GM12878 (cell line): ENCODE results near the gene SPPL2B. TPM values are rescaled to one million over a fixed set of nuclear protein-coding genes. Genes with fewer than 3 reads are reported as not detected.

Experiments used
- ATAC-seq: fragments of 200-7000 bp; cut with Tn5 transposase; 3 replicates; pipeline ENCODE4 v1.9.1; 2020; ENCODE audit warnings: mild to moderate bottlenecking, moderate library complexity
- BruUV-seq: library from RNA; stranded (reverse); fragments of 400-500 nt; replicated peaks from 2 replicates; lab custom pipeline; 2021; lab: Mats Ljungman, UMichigan
- CTCF ChIA-PET: fragments of 300-600 bp; sonication (Branson Sonifier 250); formaldehyde crosslinking; extraction: SDS; loops from one replicate; lab custom pipeline; 2021; ENCODE audit warnings: inconsistent platforms; lab: Yijun Ruan, JAX
- POLR2A ChIA-PET: fragments of 350-600 bp; formaldehyde crosslinking; extraction: SDS; loops from one replicate; lab custom pipeline; 2021; ENCODE audit warnings: inconsistent platforms; lab: Charles Lee
- RAD21 ChIA-PET: fragments of 300-600 bp; sonication (Branson Sonifier 250); formaldehyde crosslinking; loops from one replicate; lab custom pipeline; 2023; ENCODE audit warnings: antibody characterized with exemption; ENCODE audit not compliant: unreplicated experiment; lab: Charles Lee
- SMC1A ChIA-PET: fragments of 300-600 bp; sonication (Branson Sonifier 250); formaldehyde crosslinking; loops from one replicate; lab custom pipeline; 2023; ENCODE audit not compliant: unreplicated experiment, uncharacterized antibody; lab: Charles Lee
- DNase-seq: peaks from one replicate; pipeline ENCODE4 v3.0.0-alpha.2; 2011; ENCODE audit warnings: low read depth, low spot score
- FAIRE-seq: peaks from 3 replicates; lab custom pipeline; 2011; peaks lifted over from hg19 to GRCh38; lab: Jason Lieb, UNC
- H2AFZ ChIP-seq: 2 replicates; pipeline ENCODE4 v1.6.0; 2011; ENCODE audit warnings: low read depth, low read length, control low read depth; ENCODE audit not compliant: control insufficient read depth
- H3K27ac ChIP-seq: 2 replicates; pipeline ENCODE4 v1.5.1; 2011; ENCODE audit warnings: control low read depth; ENCODE audit not compliant: control insufficient read depth, insufficient read depth
- H3K27me3 ChIP-seq, 2 experiments: replicated peaks in 1 of 2; 2 replicates each; pipeline versions ENCODE4 v1.6.0 to v1.6.1; 2011; ENCODE audit warnings: low read length in 1 of 2; ENCODE audit not compliant: control insufficient read depth in 2 of 2, insufficient read depth in 2 of 2
- H3K36me3 ChIP-seq, 2 experiments: 2 replicates each; pipeline ENCODE4 v1.5.1; 2011; ENCODE audit warnings: low read length in 1 of 2; ENCODE audit not compliant: control insufficient read depth in 2 of 2, insufficient read depth in 2 of 2
- H3K4me1 ChIP-seq: 2 replicates; pipeline ENCODE4 v1.6.1; 2011; ENCODE audit warnings: mild to moderate bottlenecking, low read length, moderate library complexity, mixed read lengths; ENCODE audit not compliant: control insufficient read depth, insufficient read depth
- H3K4me2 ChIP-seq: 2 replicates; pipeline ENCODE4 v1.6.0; 2011; ENCODE audit warnings: control low read depth; ENCODE audit not compliant: control insufficient read depth, insufficient read depth
- H3K4me3 ChIP-seq: fragments of 200-600 bp; sonication (generic); 2 replicates; pipeline ENCODE4 v1.5.1; 2016
- H3K79me2 ChIP-seq: 2 replicates; pipeline ENCODE4 v1.6.0; 2011; ENCODE audit warnings: low read length; ENCODE audit not compliant: control insufficient read depth, insufficient read depth
- H3K9ac ChIP-seq: 2 replicates; pipeline ENCODE4 v1.8.0; 2011; ENCODE audit warnings: low read length, control low read depth, mixed read lengths; ENCODE audit not compliant: control insufficient read depth, insufficient read depth
- H3K9me3 ChIP-seq: replicated peaks from 3 replicates; pipeline ENCODE4 v1.5.1; 2011; ENCODE audit warnings: mild to moderate bottlenecking, low read length; ENCODE audit not compliant: control insufficient read depth, insufficient read depth
- H4K20me1 ChIP-seq: 2 replicates; pipeline ENCODE4 v1.6.0; 2011; ENCODE audit not compliant: control insufficient read depth, insufficient read depth
- CEBPB ChIP-seq, 2 experiments: fragments of 150-350 bp in 1 of 2; IDR thresholded peaks; 2 replicates each; pipeline ENCODE4 v1.6.1; 2012 to 2014; ENCODE audit warnings: low read depth in 2 of 2, low read length in 2 of 2, borderline replicate concordance in 1 of 2, inconsistent platforms in 1 of 2
- CREM ChIP-seq: IDR thresholded peaks from 2 replicates; pipeline ENCODE4 v1.6.1; 2014; ENCODE audit warnings: antibody characterized with exemption, low read depth
- FOXK2 ChIP-seq: fragments of 450-650 bp; IDR thresholded peaks from 2 replicates; pipeline ENCODE4 v1.6.1; 2017; ENCODE audit warnings: mild to moderate bottlenecking, moderate library complexity
- IKZF1 ChIP-seq: fragments of 450-650 bp; conservative IDR thresholded peaks from 2 replicates; pipeline ENCODE4 v1.6.1; 2017; ENCODE audit warnings: antibody characterized with exemption, mild to moderate bottlenecking
- IKZF2 ChIP-seq, 2 experiments: fragments of 450-650 bp; IDR thresholded peaks; 2 replicates each; pipeline ENCODE4 v1.6.1; 2017; ENCODE audit warnings: mild to moderate bottlenecking in 2 of 2, moderate library complexity in 2 of 2
- JUND ChIP-seq: IDR thresholded peaks from 2 replicates; pipeline ENCODE4 v1.6.1; 2012; ENCODE audit warnings: low read depth, mild to moderate bottlenecking, low read length, improper control_type of control experiment, moderate library complexity
- MEF2A ChIP-seq: IDR thresholded peaks from 2 replicates; pipeline ENCODE4 v1.6.1; 2011; ENCODE audit warnings: low read depth, mild to moderate bottlenecking, low read length, moderate library complexity; ENCODE audit not compliant: insufficient read depth
- NFYB ChIP-seq: IDR thresholded peaks from 2 replicates; pipeline ENCODE4 v1.6.1; 2011; ENCODE audit warnings: low read depth, mild to moderate bottlenecking, low read length, improper control_type of control experiment, moderate library complexity; ENCODE audit not compliant: insufficient read depth
- POLR2A ChIP-seq: IDR thresholded peaks from 2 replicates; pipeline ENCODE4 v1.6.1; 2011; ENCODE audit warnings: low read depth, mild to moderate bottlenecking, low read length
- POU2F2 ChIP-seq: IDR thresholded peaks from 3 replicates; pipeline ENCODE4 v1.6.1; 2011; ENCODE audit warnings: low read depth, mild to moderate bottlenecking, low read length, borderline replicate concordance
- RCOR1 ChIP-seq: conservative IDR thresholded peaks from 2 replicates; pipeline ENCODE4 v1.6.1; 2012; ENCODE audit warnings: low read depth, low read length, improper control_type of control experiment
- RFX5 ChIP-seq: IDR thresholded peaks from 2 replicates; pipeline ENCODE4 v1.6.1; 2011; ENCODE audit warnings: low read depth, low read length, improper control_type of control experiment
- TAF1 ChIP-seq: IDR thresholded peaks from 2 replicates; pipeline ENCODE4 v1.6.1; 2011; ENCODE audit warnings: mild to moderate bottlenecking, low read depth, low read length, borderline replicate concordance
- TCF12 ChIP-seq: IDR thresholded peaks from 2 replicates; pipeline ENCODE4 v1.6.1; 2011; ENCODE audit warnings: low read depth, mild to moderate bottlenecking, low read length
- ZBED1 ChIP-seq: IDR thresholded peaks from 2 replicates; pipeline ENCODE4 v1.6.1; 2016; ENCODE audit warnings: borderline replicate concordance
- WGBS: methylation state at CpG from one replicate; pipeline ENCODE4 v1.1.6; 2016; ENCODE audit warnings: low lambda C conversion rate; ENCODE audit not compliant: insufficient replicate concordance, insufficient coverage; ENCODE audit errors: missing lambda C conversion rate; 5-methylcytosine and 5-hydroxymethylcytosine counted together
- in situ Hi-C: fragments of 300-500 bp; cut with MboI; formaldehyde crosslinking; loops from 9 replicates; pipeline ENCODE4 v1.14.3; 2018; ENCODE audit warnings: mixed read lengths
- intact Hi-C: fragments of 100-400 bp; cut with micrococcal nuclease; formaldehyde crosslinking; loops from one replicate; pipeline ENCODE4 v1.14.2; 2022; ENCODE audit not compliant: unreplicated experiment
- polyA plus RNA-seq, 11 experiments: library from polyadenylated mRNA; depleted of rRNA in 4 of 11; unstranded in 6 of 11; stranded (reverse) in 5 of 11; fragments of >200 nt; fragmentation: Nextera tagmentation in 4 of 11; fragmentation: Illumina TruSeq in 1 of 11; extraction: Ambion mirVana in 4 of 11; extraction: Trizol in 1 of 11; gene quantifications; 1 replicate in 1 of 11; 2 replicates in 10 of 11; pipeline versions ENCODE4 v1.2.1 to v1.2.3, GENCODE V29; 2011 to 2016; ENCODE audit warnings: inconsistent platforms in 2 of 11, missing spikeins in 2 of 11, low read depth in 1 of 11
- total RNA-seq, 4 experiments: library from RNA; depleted of rRNA in 3 of 4; stranded (reverse); fragments of >200 nt in 3 of 4; fragmentation: Illumina TruSeq in 1 of 4; extraction: Trizol in 1 of 4; gene quantifications; 2 replicates each; pipeline versions ENCODE4 v1.2.1 to v1.2.3, GENCODE V29; 2013 to 2021
- TF ChIP-seq, protein P1 (sequence below): fragments of 150-350 bp; IDR thresholded peaks from 2 replicates; pipeline ENCODE4 v1.6.1; 2014; ENCODE audit warnings: mild to moderate bottlenecking, low read depth, low read length

Gene SPPL2B
- total and polyA plus RNA-seq, 10 of the 15 experiments (the other 5 are each of a cell fraction or from before 2014, with no cell fraction given) = 0.29 to 56.5 (median 18.3) TPM

DNA sequence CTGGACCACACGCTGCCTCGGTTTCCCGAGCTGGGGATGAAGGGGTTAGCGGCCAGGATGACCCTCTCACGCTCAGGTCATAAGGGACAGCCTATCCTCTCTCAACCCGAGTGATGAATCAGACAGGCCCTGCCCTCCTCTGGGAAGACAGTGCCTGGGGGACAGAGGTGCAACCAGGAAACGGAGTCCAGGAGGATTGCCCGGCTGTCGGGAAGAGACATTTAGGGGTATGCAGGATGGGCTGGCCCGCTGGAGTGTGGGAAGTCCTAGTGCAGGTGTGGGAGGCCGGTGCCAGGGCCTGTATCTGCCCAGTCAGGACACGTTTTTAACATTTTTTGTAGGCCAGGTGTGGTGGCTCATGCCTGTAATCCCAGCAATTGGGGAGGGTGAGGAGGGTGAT, 8.4 kb upstream of the SPPL2B start:
- intact Hi-C loops = no loop called here

DNA sequence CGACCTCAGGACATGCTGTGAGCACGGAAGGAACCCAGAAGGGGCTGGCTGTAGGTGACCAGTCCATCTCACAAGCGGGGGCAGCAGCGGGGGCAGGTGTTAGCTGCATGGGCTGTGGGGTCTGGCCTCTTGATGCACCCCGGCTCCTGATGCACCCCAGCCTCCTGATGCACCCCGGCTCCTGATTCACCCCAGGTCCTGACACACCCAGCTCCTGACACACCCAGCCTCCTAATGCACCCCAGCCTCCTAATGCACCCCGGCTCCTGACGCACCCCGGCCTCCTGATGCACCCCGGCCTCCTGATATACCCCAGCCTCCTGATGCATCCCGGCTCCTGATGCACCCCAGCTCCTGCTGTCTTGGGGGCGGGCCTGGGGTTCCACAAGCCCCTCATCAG, 7.5 kb upstream of the SPPL2B start:
- Histone ChIP-seq H3K4me3 (no peak overlapping the region), H2AFZ (no peak overlapping the region), H3K9ac (no peak overlapping the region), H3K4me1 (peaks cover 23% of the 10 kb centered on the region), H4K20me1 (0 out of 2 replicates have a peak, but pooled peaks cover 2% of the 10 kb centered on the region), H3K27me3 (no peaks in the 10 kb centered on the region), H3K9me3 (no peaks in the 10 kb centered on the region), H3K27ac (no peak overlapping the region), H3K36me3 (peaks cover 0 to 6% of the 10 kb centered on the region in 2 experiments; a peak in 2 of 4 replicates), H3K4me2 (no peak overlapping the region), H3K79me2 (peaks cover 17% of the 10 kb centered on the region)
- POLR2A ChIA-PET = no interaction called here
- in situ Hi-C loops (no loop called here), intact Hi-C loops (no loop called here)
- SMC1A ChIA-PET = no interaction called here
- RAD21 ChIA-PET = interaction anchor here (1.7 kb wide), 1 partner anchor 71 kb away, joined by 7 read pairs; no protein-coding TSS in a partner anchor
- CTCF ChIA-PET = no interaction called here
- DNase-seq (no peak), FAIRE-seq (no peak), ATAC-seq (no peak)
- TF ChIP-seq POLR2A = peak; percentile 48
- TF ChIP-seq RCOR1 = no peak
- no peak for TF ChIP-seq RFX5
- no peak for TF ChIP-seq POU2F2
- TF ChIP-seq TAF1 = no peak
- no peak for TF ChIP-seq FOXK2
- BruUV-seq = no TSS peak
- WGBS = 91% methylated on average over 11 of the region's 12 CpGs

More for the DNA sequence above, 8.4 kb upstream of the SPPL2B start:
- FAIRE-seq = no peak
- WGBS = 87% methylated on average over 12 of the region's 12 CpGs
- POLR2A ChIA-PET = no interaction called here
- H3K4me3 ChIP-seq = no peak overlapping the region
- no peak overlapping the region for H3K27ac ChIP-seq
- peaks cover 14% of the 10 kb centered on the region for H3K4me1 ChIP-seq
- DNase-seq = no peak
- SMC1A ChIA-PET = interaction anchor here (0.5 kb wide), 1 partner anchor 172 kb away, joined by 3 read pairs; no protein-coding TSS in a partner anchor
- no peak for TF ChIP-seq IKZF2 (IDR thresholded peaks at IDR 0.05)
- TF ChIP-seq JUND = no peak
- TF ChIP-seq CREM = no peak
- no peak for TF ChIP-seq CEBPB (IDR thresholded peaks at IDR 0.05; ENCODE audit: borderline replicate concordance in 1 of 2, low read depth in 2 of 2, low read length in 2 of 2)
- TF ChIP-seq ZBED1 = no peak
- no peak for TF ChIP-seq IKZF1
- TF ChIP-seq, protein P1, sequence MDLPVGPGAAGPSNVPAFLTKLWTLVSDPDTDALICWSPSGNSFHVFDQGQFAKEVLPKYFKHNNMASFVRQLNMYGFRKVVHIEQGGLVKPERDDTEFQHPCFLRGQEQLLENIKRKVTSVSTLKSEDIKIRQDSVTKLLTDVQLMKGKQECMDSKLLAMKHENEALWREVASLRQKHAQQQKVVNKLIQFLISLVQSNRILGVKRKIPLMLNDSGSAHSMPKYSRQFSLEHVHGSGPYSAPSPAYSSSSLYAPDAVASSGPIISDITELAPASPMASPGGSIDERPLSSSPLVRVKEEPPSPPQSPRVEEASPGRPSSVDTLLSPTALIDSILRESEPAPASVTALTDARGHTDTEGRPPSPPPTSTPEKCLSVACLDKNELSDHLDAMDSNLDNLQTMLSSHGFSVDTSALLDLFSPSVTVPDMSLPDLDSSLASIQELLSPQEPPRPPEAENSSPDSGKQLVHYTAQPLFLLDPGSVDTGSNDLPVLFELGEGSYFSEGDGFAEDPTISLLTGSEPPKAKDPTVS = no peak
- TF ChIP-seq NFYB = no peak
- no peak for TF ChIP-seq TCF12
- no peak for TF ChIP-seq MEF2A
- peaks cover 8% of the 10 kb centered on the region for H3K79me2 ChIP-seq
- H2AFZ ChIP-seq = no peak overlapping the region
- no peak overlapping the region for H3K9ac ChIP-seq
- no peaks in the 10 kb centered on the region for H4K20me1 ChIP-seq
- H3K36me3 ChIP-seq = peaks cover 0 to 6% of the 10 kb centered on the region in 2 experiments; a peak in 2 of 4 replicates
- H3K27me3 ChIP-seq = no peaks in the 10 kb centered on the region
- RAD21 ChIA-PET = no interaction called here
- no peak overlapping the region for H3K4me2 ChIP-seq
- no peak for ATAC-seq
- CTCF ChIA-PET = no interaction called here
- BruUV-seq = no TSS peak
- in situ Hi-C loops = no loop called here
- H3K9me3 ChIP-seq = peaks cover 2% of the 10 kb centered on the region; the same call in 1 of the 3 replicates
